Thoracic aorta (tissue), 2 donors: ENCODE data around the gene SPATS1. TPM values are rescaled to one million over a fixed set of nuclear protein-coding genes. Genes with fewer than 3 reads are reported as not detected.

Source experiments
- ATAC-seq: fragments of 150-250 bp; one replicate; pipeline ENCODE4 v1.8.0; 2017; ENCODE audit warnings: low read depth; ENCODE audit not compliant: insufficient number of reproducible peaks, low FRiP score
- DNase-seq: peaks from one replicate; pipeline ENCODE4 v3.0.0-alpha.2; 2020; ENCODE audit warnings: low spot score
- H3K27ac ChIP-seq, 2 donors: fragments of 200-600 bp; sonication (generic); 1 replicate in 1 of 2; 2 replicates in 1 of 2; pipeline ENCODE4 v1.5.1; 2016; ENCODE audit warnings: mild to moderate bottlenecking in 2 of 2, moderate library complexity in 2 of 2
- H3K27me3 ChIP-seq: fragments of 200-600 bp; sonication (generic); replicated peaks from 2 replicates; pipeline ENCODE4 v1.6.0; 2016; ENCODE audit warnings: mild to moderate bottlenecking; ENCODE audit not compliant: insufficient read depth
- H3K36me3 ChIP-seq: fragments of 200-600 bp; sonication (generic); one replicate; pipeline ENCODE4 v1.5.1; 2016
- H3K4me1 ChIP-seq, 2 donors: fragments of 200-600 bp; sonication (generic); 1 replicate in 1 of 2; 2 replicates in 1 of 2; pipeline versions ENCODE4 v1.5.1 to v1.6.0; 2016; ENCODE audit warnings: low read depth in 2 of 2, mild to moderate bottlenecking in 1 of 2; ENCODE audit not compliant: control insufficient read depth in 1 of 2
- H3K4me3 ChIP-seq: fragments of 200-600 bp; sonication (generic); 2 replicates; pipeline ENCODE4 v1.5.1; 2016; ENCODE audit warnings: mild to moderate bottlenecking
- H3K9me3 ChIP-seq: fragments of 200-600 bp; sonication (generic); 2 replicates; pipeline ENCODE4 v1.5.1; 2016
- total RNA-seq, 2 donors: library from RNA; depleted of rRNA; stranded (reverse); fragments of >200 nt; gene quantifications; one replicate each; pipeline versions ENCODE4 v1.1.0 to v1.2.3, GENCODE V29; 2016
- TF ChIP-seq, protein P1 (sequence below): fragments of 200-600 bp; sonication (generic); IDR thresholded peaks from one replicate; pipeline ENCODE4 v1.5.1; 2019; ENCODE audit warnings: antibody characterized with exemption

The SPATS1 gene
- total RNA-seq, 2 donors from 2014 or later: not detected

- DNase-seq (no peak), ATAC-seq (peak; percentile 50)
- Histone ChIP-seq H3K27me3 (peaks cover 9% of the 10 kb centered on the region), H3K9me3 (no peaks in the 10 kb centered on the region), H3K36me3 (no peaks in the 10 kb centered on the region), H3K27ac (no peak overlapping the region), H3K4me3 (no peak overlapping the region), H3K4me1 (peaks cover 4 to 25% of the 10 kb centered on the region in 2 donors)
- TF ChIP-seq, protein P1, sequence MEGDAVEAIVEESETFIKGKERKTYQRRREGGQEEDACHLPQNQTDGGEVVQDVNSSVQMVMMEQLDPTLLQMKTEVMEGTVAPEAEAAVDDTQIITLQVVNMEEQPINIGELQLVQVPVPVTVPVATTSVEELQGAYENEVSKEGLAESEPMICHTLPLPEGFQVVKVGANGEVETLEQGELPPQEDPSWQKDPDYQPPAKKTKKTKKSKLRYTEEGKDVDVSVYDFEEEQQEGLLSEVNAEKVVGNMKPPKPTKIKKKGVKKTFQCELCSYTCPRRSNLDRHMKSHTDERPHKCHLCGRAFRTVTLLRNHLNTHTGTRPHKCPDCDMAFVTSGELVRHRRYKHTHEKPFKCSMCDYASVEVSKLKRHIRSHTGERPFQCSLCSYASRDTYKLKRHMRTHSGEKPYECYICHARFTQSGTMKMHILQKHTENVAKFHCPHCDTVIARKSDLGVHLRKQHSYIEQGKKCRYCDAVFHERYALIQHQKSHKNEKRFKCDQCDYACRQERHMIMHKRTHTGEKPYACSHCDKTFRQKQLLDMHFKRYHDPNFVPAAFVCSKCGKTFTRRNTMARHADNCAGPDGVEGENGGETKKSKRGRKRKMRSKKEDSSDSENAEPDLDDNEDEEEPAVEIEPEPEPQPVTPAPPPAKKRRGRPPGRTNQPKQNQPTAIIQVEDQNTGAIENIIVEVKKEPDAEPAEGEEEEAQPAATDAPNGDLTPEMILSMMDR: peak; percentile 56
These were observed 4.0 kb upstream of the SPATS1 start for GRCh38 chr6:44338228-44339122.

DNA sequence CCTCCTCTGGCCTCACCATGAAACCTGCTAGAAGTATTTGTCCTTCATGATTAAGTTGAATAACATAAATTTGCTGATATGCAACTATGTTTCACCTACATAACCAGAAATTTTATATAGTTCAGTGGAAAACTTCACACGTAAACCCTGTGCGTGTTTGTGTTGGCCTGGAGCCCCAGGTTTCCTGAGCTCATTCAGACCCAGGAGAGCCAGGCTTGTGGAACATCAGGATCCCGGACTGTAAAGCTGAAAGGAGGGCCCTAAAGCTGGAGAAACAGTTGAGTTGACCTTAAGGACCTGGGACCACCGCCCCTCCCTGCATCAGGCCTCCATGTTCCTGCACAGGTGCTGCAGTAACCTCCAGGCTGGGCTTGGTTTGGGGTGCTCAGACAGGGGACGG, 3.1 kb upstream of the SPATS1 start:
- no peak overlapping the region for H3K4me3 ChIP-seq
- DNase-seq: no peak
- TF ChIP-seq, protein P1: no peak

GRCh38 chr6:44339763-44340625, 2.5 kb upstream of the SPATS1 start:
- H3K4me3 ChIP-seq: no peak overlapping the region
- DNase-seq: no peak
- ATAC-seq: no peak
- H3K27me3 ChIP-seq: peaks cover 9% of the 10 kb centered on the region
- no peaks in the 10 kb centered on the region for H3K36me3 ChIP-seq
- TF ChIP-seq, protein P1: no peak
- no peak overlapping the region for H3K27ac ChIP-seq
- H3K9me3 ChIP-seq: no peaks in the 10 kb centered on the region
- peaks cover 4 to 25% of the 10 kb centered on the region in 2 donors for H3K4me1 ChIP-seq

More for the DNA sequence above, 3.1 kb upstream of the SPATS1 start:
- peaks cover 9% of the 10 kb centered on the region for H3K27me3 ChIP-seq
- no peaks in the 10 kb centered on the region for H3K36me3 ChIP-seq
- H3K9me3 ChIP-seq: no peaks in the 10 kb centered on the region
- H3K4me1 ChIP-seq: peaks cover 4 to 25% of the 10 kb centered on the region in 2 donors
- no peak for ATAC-seq
- no peak overlapping the region for H3K27ac ChIP-seq

- no peaks in the 10 kb centered on the region for H3K9me3 ChIP-seq
- H3K27ac ChIP-seq: no peak overlapping the region
- peaks cover 4 to 25% of the 10 kb centered on the region in 2 donors for H3K4me1 ChIP-seq
- H3K27me3 ChIP-seq: peaks cover 9% of the 10 kb centered on the region
- no peak for ATAC-seq
- H3K36me3 ChIP-seq: no peaks in the 10 kb centered on the region
- H3K4me3 ChIP-seq: no peak overlapping the region
- TF ChIP-seq, protein P1: no peak
- DNase-seq: no peak
These were observed 1.2 kb upstream of the SPATS1 start for GRCh38 chr6:44341095-44341890.
